Measurements from ENCODE around the gene LRFN4.

GRCh38 chr11:66880496-66881450 is 23.9 kb downstream of the LRFN4 start:
- TF ChIP-seq CTCF (IDR thresholded peaks at IDR 0.05), result no peak
- TF ChIP-seq EP300 (IDR thresholded peaks at IDR 0.05), result no peak
- no peak for TF ChIP-seq POLR2A (IDR thresholded peaks at IDR 0.05; ENCODE audit: low read depth)
